GM18519 (cell line): ENCODE measurements around the gene CACNA1S.
A peak's percentile ranks its signal among the peaks of the same experiment; 100 is the strongest.

Experiments
- ATAC-seq: cut with Tn5 transposase; IDR thresholded peaks from one replicate; pipeline ENCODE4 v1.9.1; 2021; ENCODE audit warnings: mild to moderate bottlenecking, moderate library complexity; ENCODE audit not compliant: unreplicated experiment, low FRiP score

Gene CACNA1S

DNA sequence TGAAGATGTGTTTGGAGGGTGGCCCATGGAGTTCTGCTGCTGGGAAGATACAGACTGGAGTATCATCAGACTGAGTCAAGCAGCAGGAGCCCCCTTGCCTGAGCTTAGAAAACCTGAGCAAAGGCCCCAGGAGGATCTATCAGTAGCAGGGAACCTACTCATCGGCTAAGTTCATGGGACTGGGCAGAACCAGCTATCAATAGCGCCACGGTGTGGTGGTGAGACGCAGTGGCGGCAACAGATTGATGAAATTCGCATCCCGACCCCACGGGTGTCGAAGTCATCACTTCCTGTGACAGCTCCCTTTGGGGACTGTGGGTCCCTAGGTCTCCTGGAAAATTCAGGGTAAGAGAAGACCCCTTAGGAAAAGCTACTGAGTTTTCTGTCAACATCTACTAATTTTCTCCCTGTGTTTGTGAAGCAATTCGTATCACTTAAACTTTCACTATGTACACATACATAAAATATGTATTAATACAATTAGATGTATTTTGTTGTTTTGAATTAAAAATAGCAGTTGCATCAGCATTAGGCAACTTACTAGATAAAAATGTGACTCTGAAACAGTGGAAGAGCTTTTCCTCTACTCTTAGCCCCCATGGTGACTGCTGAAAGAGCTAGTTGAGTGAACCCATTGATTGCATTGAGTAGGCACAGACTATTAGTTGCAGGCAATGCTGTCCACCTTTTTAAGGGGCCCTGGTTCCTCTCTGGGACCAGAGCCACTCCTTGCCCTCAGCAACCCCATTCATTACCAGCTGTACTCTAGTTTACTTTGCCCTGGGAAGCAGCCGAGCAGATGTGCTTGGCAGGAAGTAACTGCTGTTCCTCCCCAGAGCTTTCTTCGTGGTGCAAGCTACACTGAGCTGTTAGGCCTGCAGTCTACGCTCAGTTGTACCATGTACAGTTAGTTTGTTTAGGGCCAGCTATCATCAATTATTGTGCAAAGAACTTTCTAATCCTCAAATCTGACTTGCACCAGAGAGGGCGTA lies 7.3 kb upstream of the CACNA1S start:
- no peak for ATAC-seq

DNA sequence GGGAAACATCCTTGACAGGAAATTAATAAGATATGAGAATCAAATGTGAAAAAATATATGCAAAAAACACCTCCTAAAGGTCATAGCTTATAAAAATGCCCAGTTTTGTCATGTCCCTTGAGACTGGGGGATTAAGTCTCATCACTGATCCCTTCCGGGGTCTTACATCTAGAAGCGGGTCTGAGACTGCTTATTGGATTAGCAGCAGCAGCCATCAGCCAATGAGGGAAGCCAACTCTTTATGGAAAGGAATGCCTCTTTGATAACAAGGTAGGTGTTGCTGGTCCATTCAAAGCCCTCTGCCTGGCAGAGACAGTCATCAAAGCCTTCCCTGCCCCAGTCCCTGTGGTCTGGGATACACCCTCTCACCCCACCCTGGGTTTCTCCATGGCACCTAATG lies 3.9 kb upstream of the CACNA1S start:
- no peak for ATAC-seq

GRCh38 chr1:201115390-201115937 lies 3.2 kb upstream of the CACNA1S start:
- ATAC-seq, result no peak

DNA sequence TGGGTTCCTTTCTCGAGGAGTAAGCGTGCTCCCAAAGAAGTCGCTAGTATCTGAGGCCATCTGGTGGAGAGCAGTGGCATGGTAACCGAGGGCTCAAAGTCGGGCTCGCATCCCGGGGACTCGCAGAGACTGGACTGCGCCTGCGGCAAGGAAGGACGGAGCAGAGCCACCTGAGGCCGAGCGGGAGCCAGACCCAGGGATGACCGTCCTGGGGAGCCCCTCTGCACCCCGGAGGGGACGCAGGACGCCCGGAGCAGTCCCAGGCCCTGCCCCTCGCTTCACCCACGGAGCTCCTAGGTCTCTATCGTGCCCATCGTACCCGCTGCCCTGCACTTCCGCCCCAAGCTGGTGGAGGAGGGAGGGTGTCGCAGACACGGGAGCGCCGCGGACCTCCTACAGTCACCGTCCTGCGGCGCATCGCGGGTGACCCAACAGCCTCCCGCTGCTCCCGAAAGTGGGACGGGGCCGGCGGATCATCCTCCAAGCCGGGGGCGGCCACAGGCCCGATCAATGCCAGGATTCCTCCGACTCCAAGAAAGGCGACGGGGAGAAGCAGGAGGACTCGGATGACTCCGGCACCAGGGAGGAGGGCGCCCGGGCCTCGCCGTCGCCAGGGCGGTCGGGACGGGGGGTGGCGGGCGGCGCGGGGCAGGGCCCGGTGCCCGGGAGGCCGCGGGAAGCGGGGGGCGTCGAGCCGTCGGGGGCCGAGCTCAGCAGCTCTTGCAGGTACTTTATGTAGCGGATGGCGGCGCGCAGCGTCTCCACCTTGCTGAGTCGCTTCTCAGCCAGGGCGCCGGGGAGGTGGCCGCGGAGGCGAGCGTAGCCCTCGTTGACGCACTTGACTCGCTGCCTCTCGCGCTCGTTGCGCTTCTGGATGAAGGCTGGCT lies 2.3 kb upstream of the CACNA1S start:
- peak; percentile 62 for ATAC-seq

- no peak for ATAC-seq
Observed at GRCh38 chr1:201113451-201114244, 1.4 kb upstream of the CACNA1S start.

DNA sequence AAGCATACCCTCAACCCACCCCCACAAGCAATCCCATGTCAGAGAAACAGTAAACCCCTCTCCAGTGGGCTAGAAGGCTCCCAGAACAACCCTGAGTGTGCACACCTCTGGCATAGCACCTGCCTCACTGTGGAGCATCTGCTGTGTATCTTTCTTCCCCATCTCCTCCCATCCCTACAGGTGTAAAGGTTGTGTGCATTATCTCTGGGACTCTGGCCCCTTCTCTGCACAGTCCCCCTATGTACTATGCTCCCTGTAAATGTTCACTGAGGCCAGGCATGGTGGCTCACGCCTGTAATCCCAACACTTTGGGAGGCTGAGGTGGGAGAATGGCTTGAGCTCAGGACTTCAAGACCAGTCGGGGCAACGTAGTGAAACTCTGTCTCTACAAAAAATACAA lies 700 bp upstream of the CACNA1S start:
- no peak for ATAC-seq

- ATAC-seq, result no peak
Observed at GRCh38 chr1:201111672-201112071, 554 bp downstream of the CACNA1S start.

DNA sequence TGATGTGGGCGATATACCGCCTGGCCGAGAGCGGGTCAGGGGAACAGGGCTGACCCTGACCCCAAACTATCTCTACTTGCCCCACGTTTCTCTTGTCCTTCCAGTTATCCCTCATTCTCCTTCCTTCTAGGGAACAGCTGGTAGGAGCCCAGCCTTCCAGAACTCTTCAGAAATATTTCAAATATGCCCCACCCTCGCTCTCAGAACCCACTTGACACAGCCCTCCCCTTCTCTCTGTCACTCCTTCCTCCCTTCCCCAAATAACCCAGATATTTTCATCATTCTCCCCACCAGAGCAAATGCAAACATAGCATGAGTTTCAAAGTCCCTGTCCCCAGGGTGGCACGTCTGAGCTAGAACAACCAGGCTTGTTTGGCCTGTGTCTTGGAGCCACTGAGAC lies 1.1 kb downstream of the CACNA1S start:
- no peak for ATAC-seq

DNA sequence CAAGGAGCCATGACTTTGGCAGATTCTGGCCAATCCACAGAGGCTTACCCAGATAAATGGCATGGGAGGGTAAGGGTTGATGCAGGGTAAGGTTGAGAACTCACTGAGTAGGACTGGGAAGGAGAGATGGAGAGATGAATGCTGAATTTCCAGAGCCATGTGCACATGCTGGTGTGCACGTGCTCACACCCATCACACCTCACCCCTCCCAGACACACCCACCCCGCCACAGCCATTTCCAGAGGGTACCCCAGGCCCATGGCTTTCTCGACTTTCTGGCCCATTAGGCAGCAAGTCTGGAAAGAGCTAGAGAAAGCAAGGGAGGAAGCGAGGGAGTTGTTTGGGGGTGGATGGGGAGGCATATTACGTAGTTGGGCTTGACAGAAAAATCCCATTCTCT lies 1.6 kb downstream of the CACNA1S start:
- no peak for ATAC-seq

DNA sequence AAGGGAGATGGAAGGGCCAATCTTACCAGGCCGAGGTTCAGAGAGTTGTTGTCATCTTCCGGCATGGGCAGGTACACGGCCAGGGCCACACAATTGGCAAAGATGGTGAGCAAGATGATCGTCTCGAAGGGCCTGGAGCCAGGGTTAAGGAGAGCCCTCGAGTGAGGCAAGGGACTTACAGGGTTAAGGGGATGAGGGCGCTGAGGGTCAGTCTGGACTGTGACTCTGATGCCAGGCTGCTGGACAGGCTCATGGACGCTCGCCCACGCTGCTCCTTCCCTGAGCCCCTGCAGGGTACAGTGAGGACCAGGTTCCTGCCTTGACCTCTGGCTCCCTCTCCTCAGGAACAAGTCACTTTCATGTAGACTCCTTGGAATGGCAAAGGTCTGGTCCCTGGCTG lies 2.1 kb downstream of the CACNA1S start:
- no peak for ATAC-seq

- ATAC-seq, result no peak
Observed at GRCh38 chr1:201109651-201110050, 2.6 kb downstream of the CACNA1S start.

DNA sequence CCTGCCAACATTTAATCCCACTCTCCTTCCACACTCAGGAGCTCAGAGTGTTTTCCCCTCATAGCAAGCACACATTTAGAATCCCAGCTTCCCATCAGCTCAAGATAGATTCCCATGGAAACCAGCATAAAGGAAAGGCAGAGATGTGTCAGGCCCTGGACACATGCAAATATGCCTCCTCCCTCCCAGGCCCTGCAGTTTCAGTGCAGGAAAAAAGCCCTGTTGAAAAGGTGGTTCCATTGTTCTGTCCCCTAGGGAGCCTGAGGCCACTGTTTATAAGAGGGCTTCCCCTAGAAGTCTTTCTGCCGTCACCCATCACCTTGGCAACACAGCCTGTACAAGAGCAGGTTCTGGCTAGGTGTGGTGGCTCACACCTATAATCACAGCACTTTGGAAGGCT lies 3.6 kb downstream of the CACNA1S start:
- ATAC-seq, result no peak

DNA sequence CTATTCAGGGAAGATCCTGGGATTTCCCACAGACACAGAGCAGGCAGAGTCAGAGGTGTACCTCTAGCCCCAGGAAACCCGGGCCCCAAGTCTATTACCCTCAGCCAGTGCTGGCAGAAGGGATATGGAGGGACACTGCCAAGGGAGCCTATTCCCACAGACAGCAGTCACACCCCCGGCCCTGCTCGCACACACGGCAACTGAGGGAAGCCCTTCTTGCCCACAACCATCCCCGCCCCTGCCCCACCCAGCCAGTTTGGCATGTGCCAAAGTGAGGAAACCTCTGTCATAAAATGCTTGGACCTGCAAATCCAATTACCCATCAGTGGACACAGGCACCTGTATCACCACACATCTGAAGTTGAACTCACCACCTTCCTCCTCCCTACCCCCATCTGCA lies 6.5 kb downstream of the CACNA1S start:
- no peak for ATAC-seq

GRCh38 chr1:201104141-201104540 lies 8.1 kb downstream of the CACNA1S start:
- no peak for ATAC-seq

GRCh38 chr1:201103666-201104065 lies 8.6 kb downstream of the CACNA1S start:
- no peak for ATAC-seq

DNA sequence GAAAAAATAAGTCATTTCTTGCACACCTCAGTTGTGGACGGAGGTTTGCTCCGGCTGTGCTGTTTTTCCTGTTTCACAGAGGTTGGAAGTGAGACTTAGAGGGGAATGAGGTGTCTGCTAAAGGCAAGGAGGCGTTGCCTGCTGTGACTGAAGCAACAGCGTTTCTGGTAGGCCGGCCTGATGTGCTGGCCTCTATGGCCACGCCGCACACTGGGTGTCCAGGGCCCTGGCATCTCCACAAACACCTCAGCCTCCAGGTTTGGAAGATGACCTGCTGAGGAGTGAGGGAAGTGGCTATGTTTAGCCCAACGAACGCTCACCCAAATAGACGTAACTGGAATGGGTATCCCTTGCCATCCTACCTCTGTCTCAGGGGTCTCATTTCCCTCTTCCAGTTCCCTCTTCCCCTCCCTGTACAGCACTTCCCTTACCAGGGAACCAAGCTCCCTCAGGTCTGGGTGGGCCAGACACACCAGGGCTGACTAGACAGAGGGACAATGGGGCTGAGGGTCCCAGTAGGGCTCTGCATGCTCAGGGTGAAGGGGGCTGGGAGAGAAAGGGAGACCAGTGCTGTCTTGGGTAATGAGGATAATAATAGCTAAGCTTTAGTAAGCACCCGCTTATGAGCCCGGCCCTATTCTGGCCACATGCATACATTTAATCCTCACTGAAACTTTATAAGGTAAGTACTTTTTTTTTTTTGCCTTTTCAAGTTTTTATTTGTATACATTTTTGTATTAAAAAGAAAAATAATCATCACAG lies 11.9 kb downstream of the CACNA1S start:
- ATAC-seq, result no peak

GRCh38 chr1:201098992-201099677 lies 13.1 kb downstream of the CACNA1S start:
- no peak for ATAC-seq

DNA sequence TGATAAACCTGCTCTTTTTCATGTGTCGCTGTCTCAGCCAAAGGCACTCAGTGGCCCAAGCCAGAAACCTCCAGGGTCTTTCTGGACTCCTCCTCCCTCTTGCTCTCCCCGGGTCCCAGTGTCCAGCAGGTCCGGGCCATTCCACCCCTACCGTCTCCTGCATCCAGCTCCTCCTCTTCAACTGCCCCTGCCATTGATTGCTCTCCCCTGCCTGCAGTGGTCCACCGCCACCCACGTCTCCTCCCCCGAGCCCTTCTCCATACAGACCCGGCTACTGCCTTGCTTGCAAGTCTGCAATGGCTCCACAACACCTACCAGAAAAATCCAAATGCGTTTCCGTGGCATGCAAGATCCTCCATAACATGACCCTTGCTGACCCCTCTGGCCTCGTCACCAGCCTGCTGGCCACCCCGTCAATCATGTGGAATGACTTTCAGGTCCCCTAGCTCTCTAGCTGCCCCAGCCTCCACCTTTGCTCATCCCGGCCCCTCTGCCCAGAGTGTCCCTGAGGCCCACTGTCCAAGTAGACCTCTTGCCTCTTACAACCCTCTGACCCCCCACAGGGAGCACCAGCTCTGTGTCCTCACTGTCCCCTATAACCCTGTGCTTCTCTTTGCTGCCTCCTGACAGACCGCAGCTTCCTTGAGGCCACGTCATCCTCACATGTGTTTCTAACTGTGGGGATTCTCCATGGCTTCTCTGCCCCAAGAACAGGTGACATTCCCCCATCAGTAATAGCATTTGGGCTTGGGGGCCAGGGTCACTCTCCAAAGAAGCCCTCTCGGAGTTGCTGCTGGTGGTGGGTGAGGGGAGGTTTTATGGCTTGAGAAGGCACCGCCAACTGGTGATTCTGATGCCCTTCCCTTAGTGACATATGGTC lies 15.0 kb downstream of the CACNA1S start:
- ATAC-seq, result no peak
